Measurements from ENCODE around the gene COL26A1.
"Not testable (repeated sequence)": the region's sequence is repeated elsewhere in the genome, so short reads cannot be mapped to it uniquely, and the experiment has no call there.

The COL26A1 gene

DNA sequence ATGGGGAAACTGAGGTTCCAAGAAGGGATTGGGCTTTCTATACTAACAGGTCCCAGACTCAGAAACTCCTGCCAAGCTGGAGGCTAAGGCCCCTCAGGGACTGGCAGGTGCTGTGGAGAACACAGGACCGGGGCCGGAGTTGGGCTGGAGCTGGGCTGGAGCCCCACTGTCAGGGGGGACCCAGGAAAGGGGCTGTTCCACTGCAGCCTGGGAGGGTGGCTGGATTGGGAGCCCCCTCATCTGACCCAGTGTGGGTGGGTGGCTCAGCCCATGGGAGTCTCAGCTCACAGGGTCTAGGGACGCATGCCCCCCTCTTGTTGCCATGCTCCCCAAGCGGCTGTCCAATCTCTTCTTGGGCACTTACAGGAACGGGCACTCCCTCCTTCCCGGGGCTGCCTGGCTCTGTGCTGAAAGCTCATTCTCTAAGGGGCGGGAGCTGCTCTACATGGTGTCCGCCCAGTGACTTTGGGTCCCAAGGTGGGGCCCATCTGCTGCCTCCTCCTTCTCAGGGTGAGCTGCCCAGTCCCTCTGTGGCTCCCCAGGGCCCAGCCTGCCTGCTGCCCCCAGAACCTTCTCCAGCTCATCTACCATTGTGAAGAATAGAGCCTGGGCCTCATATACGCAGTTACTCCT, 139.9 kb downstream of the COL26A1 start:
- DNase-seq: no peak

DNA sequence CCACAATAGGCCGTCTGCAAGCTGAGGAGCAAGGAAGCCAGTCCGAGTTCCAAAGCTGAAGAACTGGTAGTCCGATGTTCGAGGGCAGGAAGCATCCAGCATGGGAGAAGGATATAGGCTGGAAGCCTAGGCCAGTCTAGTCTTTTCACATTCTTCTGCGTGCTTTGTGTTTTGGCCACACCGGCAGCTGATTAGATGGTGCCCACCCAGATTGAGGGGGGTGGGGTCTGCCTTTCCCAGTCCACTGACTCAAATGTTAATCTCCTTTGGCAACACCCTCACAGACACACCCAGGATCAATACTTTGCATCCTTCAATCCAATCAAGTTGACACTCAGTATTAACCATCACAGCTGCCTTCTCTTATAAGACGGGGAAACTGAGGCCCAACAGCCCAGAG, 142.8 kb downstream of the COL26A1 start:
- not testable (repeated sequence) for DNase-seq

GRCh38 chr7:101506531-101506930, 143.9 kb downstream of the COL26A1 start:
- DNase-seq: no peak

DNA sequence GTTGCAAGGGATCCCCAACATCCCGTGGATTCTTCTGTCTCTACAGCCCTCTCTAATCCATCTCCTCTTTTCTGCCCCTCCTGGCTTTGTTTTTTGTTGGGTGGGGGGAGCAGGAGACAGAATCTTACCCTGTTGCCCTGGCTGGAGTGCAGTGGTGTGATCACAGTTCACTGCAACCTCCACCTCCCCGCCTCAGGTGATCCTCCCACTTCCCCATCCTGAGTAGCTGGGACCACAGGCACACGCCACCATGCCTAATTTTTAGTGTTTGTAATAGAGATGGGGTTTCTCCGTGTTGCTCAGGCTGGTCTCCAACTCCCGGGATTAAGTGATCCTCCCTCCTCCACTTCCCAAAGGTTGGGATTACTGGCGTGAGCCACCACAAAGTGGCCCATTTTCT, 144.7 kb downstream of the COL26A1 start:
- DNase-seq: no peak

DNA sequence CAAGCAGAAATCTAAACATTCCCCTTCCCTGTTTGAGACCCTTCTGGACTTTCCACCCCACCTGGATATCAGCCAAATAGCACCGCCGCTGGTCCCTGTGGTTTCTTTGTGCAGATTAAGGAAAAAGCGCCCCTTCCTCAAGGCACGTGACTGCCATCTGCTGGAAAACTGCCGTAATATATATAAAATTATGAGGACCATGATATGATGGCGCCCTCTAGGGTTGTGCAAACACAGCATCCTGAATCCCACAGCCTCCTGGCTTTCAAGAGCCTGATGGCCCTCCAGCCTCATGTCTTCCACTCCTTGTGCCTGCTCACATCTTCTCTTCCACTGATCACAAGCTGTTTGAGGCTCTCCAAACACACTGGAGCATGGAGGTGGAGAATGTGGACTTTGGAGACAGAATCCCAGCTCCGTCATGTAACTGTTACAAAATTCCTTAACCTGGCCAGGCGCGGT, 145.1 kb downstream of the COL26A1 start:
- DNase-seq: no peak

GRCh38 chr7:101510297-101510696, 147.6 kb downstream of the COL26A1 start:
- DNase-seq: no peak

DNA sequence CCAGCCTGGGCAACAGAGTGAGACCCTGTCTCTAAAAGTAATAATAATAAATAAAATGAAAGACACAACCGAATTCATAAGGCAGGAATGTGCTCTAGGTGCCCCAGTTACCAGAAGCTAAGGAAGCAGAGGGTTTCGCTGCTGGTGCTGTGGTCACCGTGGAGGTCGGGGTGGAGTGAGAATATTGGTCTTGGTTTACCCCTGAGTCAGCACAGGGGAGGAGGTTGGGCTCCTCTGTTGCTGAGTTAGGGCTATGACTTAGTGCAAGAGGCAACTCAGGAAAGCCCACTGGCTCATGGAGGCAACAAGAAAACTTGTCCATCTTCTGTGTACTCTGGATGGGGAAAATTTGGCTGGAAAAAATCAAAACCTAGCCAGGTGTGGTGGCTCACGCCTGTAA, 149.3 kb downstream of the COL26A1 start:
- DNase-seq: no peak

DNA sequence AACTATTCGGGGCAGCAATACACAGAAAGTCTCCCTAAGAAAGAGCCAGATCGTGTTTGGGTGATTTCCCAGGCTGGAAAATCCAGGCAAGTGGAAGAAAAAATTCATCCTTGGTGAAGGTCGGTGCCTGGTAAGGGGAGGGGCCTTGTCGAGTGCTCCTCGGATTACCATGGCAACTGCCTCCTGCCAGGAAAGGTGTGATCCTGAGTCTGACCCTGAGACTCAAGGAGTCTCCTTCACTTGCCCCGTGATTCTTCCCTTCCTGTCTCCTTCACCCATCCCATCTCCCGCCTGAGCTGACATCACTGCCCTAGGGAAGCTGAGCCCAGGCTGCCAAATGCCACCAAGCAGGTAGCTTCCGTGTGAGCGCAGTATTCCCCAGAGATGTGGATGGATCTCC, 154.2 kb downstream of the COL26A1 start:
- DNase-seq: no peak

- DNase-seq: no peak
Observed at GRCh38 chr7:101517304-101517703, 154.6 kb downstream of the COL26A1 start.

- DNase-seq: no peak
Observed at GRCh38 chr7:101518336-101518735, 155.7 kb downstream of the COL26A1 start.

DNA sequence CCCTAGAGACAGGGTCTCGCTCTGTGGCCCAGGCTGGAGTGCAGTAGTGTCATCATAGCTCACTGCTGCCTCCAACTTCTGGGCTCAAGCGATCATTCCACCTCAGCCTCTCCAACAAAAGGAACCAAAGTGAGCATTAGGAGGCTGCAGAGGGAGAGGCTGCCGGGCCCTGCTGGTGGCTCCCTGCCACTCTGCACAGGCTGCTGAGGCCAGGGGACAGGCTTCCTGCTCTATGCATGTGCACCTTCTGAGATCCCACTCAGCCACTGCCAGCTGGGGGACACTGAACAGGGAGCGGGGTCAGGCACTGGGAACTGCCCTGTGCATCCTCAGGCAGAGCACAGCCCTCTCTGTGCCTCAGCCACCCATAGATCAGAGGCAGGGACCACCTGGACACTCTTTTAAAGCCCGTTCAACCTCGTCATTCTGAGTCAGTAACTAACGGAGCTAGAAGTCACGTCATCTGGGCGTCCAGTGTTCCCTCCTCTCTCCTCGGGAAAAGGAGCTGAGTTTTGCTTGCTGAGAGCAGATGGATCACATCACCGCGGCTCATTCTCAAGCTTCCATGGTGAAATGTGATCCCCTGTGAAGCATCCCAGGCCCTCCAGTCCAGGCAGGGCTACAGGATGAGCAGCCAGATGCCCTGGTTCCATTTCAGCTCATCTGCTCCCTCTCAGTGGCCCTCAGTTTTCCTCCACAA, 156.8 kb downstream of the COL26A1 start:
- no peak for DNase-seq

GRCh38 chr7:101521430-101521925, 158.8 kb downstream of the COL26A1 start:
- no peak for DNase-seq

GRCh38 chr7:101522021-101522420, 159.3 kb downstream of the COL26A1 start:
- no peak for DNase-seq

DNA sequence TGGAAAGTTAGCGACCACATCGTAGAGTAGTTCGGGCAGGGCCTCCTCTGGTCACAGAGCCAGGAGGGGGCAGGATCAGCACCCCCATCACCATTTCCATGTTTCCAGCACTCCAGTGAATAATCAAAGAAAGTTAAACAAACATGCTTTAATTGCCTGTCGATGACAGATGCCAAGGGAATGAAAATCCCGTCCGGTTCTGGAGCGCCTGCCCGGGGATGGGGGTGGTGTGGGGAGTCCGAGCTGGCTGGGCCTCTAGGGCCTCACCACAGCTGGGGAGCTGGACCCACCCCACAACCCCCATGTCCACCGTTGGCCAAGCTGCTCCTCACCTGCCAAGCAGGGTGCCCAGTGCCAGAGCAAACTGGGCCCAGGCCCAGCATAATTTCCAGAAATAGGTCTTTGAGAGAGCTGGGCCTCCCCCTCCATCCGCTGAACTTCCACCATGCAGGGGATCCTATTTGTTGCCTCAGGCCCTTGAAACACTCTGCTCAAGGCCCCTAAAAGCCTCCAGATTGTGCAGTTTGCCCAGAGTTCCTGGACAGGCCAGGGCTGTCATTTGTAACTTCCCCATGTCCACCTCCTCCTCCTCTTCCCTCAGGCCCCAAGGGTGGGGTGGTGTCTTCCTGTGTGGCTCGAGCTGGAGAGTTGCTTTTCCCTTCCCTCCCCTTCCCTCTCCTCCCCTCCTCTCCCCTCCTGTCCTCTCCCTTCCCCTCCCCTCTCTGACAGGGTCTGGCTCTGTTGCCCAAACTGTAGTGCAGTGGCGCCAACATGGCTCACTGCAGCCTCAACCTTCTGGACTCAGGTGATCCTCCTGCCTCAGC, 165.4 kb downstream of the COL26A1 start:
- no peak for DNase-seq

- no peak for DNase-seq
Observed at GRCh38 chr7:101529560-101529959, 166.9 kb downstream of the COL26A1 start.

DNA sequence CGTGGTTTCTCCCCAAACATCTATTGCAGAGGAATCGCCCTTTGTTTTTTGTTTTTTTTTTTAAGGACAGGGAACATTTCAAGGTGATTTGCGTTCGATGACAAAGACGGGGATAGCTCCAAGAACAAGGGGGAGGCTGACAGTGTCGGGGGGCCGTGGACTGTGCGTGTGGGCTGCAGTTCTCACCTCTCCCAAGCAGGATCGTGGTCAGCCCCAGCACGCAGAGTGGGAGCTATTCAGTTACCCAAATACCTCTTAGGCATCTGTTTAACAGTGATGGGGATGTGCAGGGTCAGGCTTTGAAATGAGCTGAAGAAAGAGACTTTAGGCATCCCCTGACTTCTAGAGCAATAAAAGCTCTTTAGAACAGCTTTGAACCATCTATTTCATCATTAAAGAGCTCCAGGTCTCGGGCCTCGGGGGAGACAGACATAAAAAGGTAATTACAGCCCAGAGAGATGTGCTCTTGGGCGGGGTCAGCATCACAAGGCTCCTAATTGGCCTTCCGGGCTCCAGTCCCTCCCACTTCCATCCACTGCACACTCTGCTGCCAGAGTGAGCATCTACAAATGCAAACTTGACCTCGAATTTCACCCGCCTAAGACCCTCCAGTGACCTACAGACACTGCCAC, 169.2 kb downstream of the COL26A1 start:
- no peak for DNase-seq

DNA sequence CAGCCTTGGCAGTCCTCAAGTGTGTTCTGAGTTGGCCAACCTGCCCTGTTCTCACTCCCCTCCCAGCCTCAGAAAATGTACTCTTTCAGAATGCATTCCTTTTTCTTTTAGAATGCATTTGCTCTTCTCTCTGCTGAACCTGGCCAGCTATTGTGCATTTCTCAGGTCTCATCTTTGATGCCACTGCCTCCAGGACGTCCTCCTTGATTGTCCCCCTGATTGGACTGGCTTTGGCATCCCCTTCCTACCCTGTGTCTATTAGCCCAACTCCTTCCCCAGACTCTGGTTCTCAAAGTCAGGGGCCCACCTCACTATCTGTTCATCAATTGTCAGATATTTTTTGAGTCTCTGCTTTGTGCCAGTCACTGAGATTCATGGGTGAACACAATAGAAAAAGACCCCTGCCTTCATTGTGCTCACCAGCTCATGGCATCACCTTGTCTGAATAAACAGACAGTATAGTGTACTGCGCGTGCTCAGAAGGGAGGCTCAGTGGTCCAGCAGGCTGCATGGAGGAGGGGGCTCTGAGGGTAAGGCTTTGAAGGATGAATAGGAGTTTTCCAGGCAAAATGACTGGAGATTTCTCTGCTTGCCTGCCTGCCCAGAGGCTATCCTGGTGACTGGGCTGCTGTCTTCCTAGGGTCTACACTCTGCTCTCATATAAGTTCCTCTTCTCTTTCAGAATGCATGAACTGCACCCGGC, 169.9 kb downstream of the COL26A1 start:
- no peak for DNase-seq

- DNase-seq: no peak
Observed at GRCh38 chr7:101533103-101533465, 170.4 kb downstream of the COL26A1 start.

- DNase-seq: no peak
Observed at GRCh38 chr7:101534015-101534803, 171.5 kb downstream of the COL26A1 start.

GRCh38 chr7:101534873-101535272, 172.2 kb downstream of the COL26A1 start:
- DNase-seq: no peak

- DNase-seq: no peak
Observed at GRCh38 chr7:101535351-101535751, 172.7 kb downstream of the COL26A1 start.

DNA sequence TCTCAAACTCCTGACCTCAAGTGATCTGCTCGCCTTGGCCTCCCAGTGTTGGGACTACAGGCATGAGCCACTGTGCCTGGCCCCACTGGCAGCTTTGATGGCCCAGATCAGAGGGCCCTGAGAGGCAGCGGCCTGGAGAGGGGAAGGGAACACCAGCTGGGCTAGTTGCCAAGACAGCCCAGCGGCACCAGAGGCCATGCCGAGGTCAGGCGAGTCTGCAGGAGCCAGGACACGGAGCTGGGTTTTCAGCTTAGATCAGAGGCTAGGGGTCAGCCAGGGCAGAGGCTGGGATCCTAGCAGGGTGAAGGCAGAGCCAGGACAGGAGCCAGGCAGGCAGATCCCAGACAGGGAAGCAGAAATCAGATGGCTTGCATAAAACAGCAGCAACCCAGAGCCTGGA, 173.6 kb downstream of the COL26A1 start:
- no peak for DNase-seq
